Measurements from ENCODE around the gene JPH2.

DNA sequence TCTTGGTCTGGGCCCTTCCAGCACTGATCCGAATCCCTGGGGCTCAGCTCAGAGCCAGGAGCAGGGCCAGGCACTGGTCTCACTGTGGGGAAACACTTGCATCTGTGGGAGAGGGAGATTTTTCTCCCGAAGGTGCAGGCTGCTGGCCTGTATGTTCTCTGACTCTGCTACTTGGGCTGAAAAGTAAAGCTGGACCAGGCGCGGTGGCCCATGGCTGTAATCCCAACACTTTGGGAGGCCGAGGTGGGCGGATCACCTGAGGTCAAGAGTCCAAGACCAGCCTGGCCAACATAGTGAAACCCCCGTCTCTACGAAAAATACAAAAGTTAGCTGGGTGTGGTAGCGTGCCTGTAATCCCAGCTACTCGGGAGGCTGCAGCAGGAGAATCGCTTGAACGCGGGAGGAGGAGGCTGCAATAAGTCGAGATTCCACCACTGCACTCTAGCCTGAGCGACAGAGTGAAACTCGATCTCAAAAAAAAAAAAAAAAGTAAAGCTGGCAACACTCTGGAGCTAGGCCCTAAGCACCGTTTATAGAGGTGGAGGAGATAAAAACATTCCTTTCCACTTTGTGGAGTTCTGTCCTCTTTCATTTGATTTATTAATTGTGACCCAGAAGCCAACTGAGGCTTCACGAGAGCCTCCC, 41.7 kb downstream of the JPH2 start:
- TF ChIP-seq CTCF (IDR thresholded peaks at IDR 0.05) (no peak), NR3C1 (CRISPR knock-in tag; conservative IDR thresholded peaks at IDR 0.05; ENCODE audit: low read depth) (no peak), PRDM15 (CRISPR knock-in tag; IDR thresholded peaks at IDR 0.05) (no peak), NFE2L1 (CRISPR knock-in tag; IDR thresholded peaks at IDR 0.05) (no peak), NFYB (CRISPR knock-in tag; conservative IDR thresholded peaks at IDR 0.05; ENCODE audit: low read depth) (no peak), FOXJ3 (CRISPR knock-in tag; IDR thresholded peaks at IDR 0.05; ENCODE audit: borderline replicate concordance) (no peak), ZBTB21 (CRISPR knock-in tag; IDR thresholded peaks at IDR 0.05; ENCODE audit: borderline replicate concordance) (no peak), MAX (CRISPR knock-in tag; IDR thresholded peaks at IDR 0.05) (no peak), ZNF281 (CRISPR knock-in tag; IDR thresholded peaks at IDR 0.05) (no peak), GABPB1 (CRISPR knock-in tag; IDR thresholded peaks at IDR 0.05) (no peak), CBFB (CRISPR knock-in tag; IDR thresholded peaks at IDR 0.05; ENCODE audit: low read depth) (no peak), ZNF138 (CRISPR knock-in tag; conservative IDR thresholded peaks at IDR 0.05) (no peak), ATF2 (CRISPR knock-in tag; IDR thresholded peaks at IDR 0.05; ENCODE audit: borderline replicate concordance, low read depth) (no peak)

All from WTC11 (cell line).